BJ (cell line): ENCODE results near the gene MPEG1. TPM values are rescaled to one million over a fixed set of nuclear protein-coding genes. Genes with fewer than 3 reads are reported as not detected.

ENCODE experiments used
- CTCF ChIA-PET: fragments of 350-600 bp; formaldehyde crosslinking; extraction: SDS; loops from one replicate; lab custom pipeline; 2021; ENCODE audit warnings: antibody characterized with exemption, inconsistent platforms; lab: Yijun Ruan, JAX
- POLR2A ChIA-PET: fragments of 300-600 bp; sonication (Branson Sonifier 250); formaldehyde crosslinking; extraction: SDS; loops from one replicate; lab custom pipeline; 2021; ENCODE audit warnings: antibody characterized with exemption; lab: Charles Lee
- DNase-seq: peaks from one replicate; pipeline ENCODE4 v3.0.0-alpha.2; 2011; ENCODE audit warnings: low read depth
- H3K27me3 ChIP-seq: 2 replicates; pipeline ENCODE4 v1.6.0; 2011; ENCODE audit warnings: low read length; ENCODE audit not compliant: control insufficient read depth, insufficient read depth
- H3K36me3 ChIP-seq: 2 replicates; pipeline ENCODE4 v1.5.1; 2011; ENCODE audit warnings: low read length; ENCODE audit not compliant: control insufficient read depth, insufficient read depth
- H3K4me3 ChIP-seq: 2 replicates; pipeline ENCODE4 v1.5.1; 2011; ENCODE audit warnings: low read depth, mild to moderate bottlenecking, control low read depth, low read length
- CTCF ChIP-seq: IDR thresholded peaks from 2 replicates; pipeline ENCODE4 v1.5.1; 2011; ENCODE audit warnings: low read depth, mild to moderate bottlenecking, control low read depth, inconsistent platforms, low read length, moderate library complexity; ENCODE audit not compliant: insufficient read depth
- polyA plus RNA-seq: library from polyadenylated mRNA; depleted of rRNA; stranded (reverse); fragments of >200 nt; gene quantifications from 2 replicates; pipeline ENCODE4 v1.2.3, GENCODE V29; 2011

Gene MPEG1
- polyA plus RNA-seq, 1 experiment = not detected

GRCh38 chr11:59191095-59191494, 21.6 kb downstream of the MPEG1 start:
- TF ChIP-seq CTCF = no peak
- no peaks in the 10 kb centered on the region for H3K36me3 ChIP-seq
- DNase-seq = no peak
- no peak overlapping the region for H3K4me3 ChIP-seq
- no peaks in the 10 kb centered on the region; the same call in 1 of the 2 replicates for H3K27me3 ChIP-seq
- ChIA-PET POLR2A (no interaction called here), CTCF (interaction anchor here (9.4 to 14.0 kb wide), 2 partner anchors 13 to 17 kb away, joined by 104 to 160 read pairs; partner anchors contain the start of gene DTX4)

GRCh38 chr11:59189986-59190385, 22.7 kb downstream of the MPEG1 start:
- DNase-seq = no peak
- Histone ChIP-seq H3K36me3 (no peaks in the 10 kb centered on the region), H3K27me3 (no peaks in the 10 kb centered on the region; the same call in 1 of the 2 replicates), H3K4me3 (no peak overlapping the region)
- TF ChIP-seq CTCF = no peak
- POLR2A ChIA-PET = no interaction called here
- CTCF ChIA-PET = interaction anchor here (9.4 to 14.0 kb wide), 2 partner anchors 14 to 16 kb away, joined by 104 to 160 read pairs; partner anchors contain the start of gene DTX4

- ChIA-PET CTCF (interaction anchor here (0.7 to 14.0 kb wide), 3 partner anchors 15 to 735 kb away, joined by 3 to 160 read pairs (median 104); partner anchors contain the start of gene DTX4), POLR2A (no interaction called here)
- TF ChIP-seq CTCF = no peak
- H3K4me3 ChIP-seq = no peak overlapping the region
- no peaks in the 10 kb centered on the region for H3K36me3 ChIP-seq
- no peaks in the 10 kb centered on the region; the same call in 1 of the 2 replicates for H3K27me3 ChIP-seq
- DNase-seq = no peak
Measured at GRCh38 chr11:59188954-59189353, 23.8 kb downstream of the MPEG1 start.

- Histone ChIP-seq H3K36me3 (no peaks in the 10 kb centered on the region), H3K27me3 (no peaks in the 10 kb centered on the region; the same call in 1 of the 2 replicates), H3K4me3 (no peak overlapping the region)
- POLR2A ChIA-PET = interaction anchor here (1.4 kb wide), 1 partner anchor 45 kb away, joined by 6 read pairs; the partner anchor contains the start of gene FAM111A
- TF ChIP-seq CTCF = no peak
- no peak for DNase-seq
- CTCF ChIA-PET = interaction anchor here (1.2 to 14.0 kb wide), 4 partner anchors 14 to 31 kb away, joined by 3 to 160 read pairs (median 54); partner anchors contain the start of gene DTX4
Measured at GRCh38 chr11:59187587-59187986, 25.1 kb downstream of the MPEG1 start.

- no peak for DNase-seq
- H3K27me3 ChIP-seq = no peaks in the 10 kb centered on the region; the same call in 1 of the 2 replicates
Measured at GRCh38 chr11:59187035-59187434, 25.7 kb downstream of the MPEG1 start.

More at GRCh38 chr11:59187035-59187434, 25.7 kb downstream of the MPEG1 start:
- ChIA-PET POLR2A (interaction anchor here (1.4 kb wide), 1 partner anchor 45 kb away, joined by 6 read pairs; the partner anchor contains the start of gene FAM111A), CTCF (interaction anchor here (0.6 to 14.0 kb wide), 7 partner anchors 9 to 437 kb away, joined by 3 to 160 read pairs (median 6); partner anchors contain the start of gene DTX4)
- no peaks in the 10 kb centered on the region for H3K36me3 ChIP-seq
- no peak for TF ChIP-seq CTCF
- no peak overlapping the region for H3K4me3 ChIP-seq
